GM12891 (cell line): ENCODE measurements around the gene FLT3.

Experiments used
- POLR2A ChIP-seq: IDR thresholded peaks from 2 replicates; pipeline ENCODE4 v1.6.1; 2011; ENCODE audit warnings: low read depth, low read length, control low read depth
- POLR2AphosphoS5 ChIP-seq: IDR thresholded peaks from 2 replicates; pipeline ENCODE4 v1.6.1; 2011; ENCODE audit warnings: low read depth, low read length, control low read depth
- TAF1 ChIP-seq: IDR thresholded peaks from 2 replicates; pipeline ENCODE4 v1.6.1; 2011; ENCODE audit warnings: low read depth, low read length, control low read depth

- TF ChIP-seq POLR2A (no peak), TAF1 (no peak), POLR2AphosphoS5 (no peak)
Observed at GRCh38 chr13:28071424-28071823, 29.0 kb downstream of the FLT3 start.
